GM19099 (cell line): Measurements from ENCODE around the gene FMNL2.

Experiments
- POLR2A ChIP-seq: IDR thresholded peaks from 3 replicates; pipeline ENCODE4 v1.6.1; 2011; ENCODE audit warnings: low read depth; ENCODE audit not compliant: insufficient read length; ENCODE audit errors: extremely low read depth

FMNL2 gene

GRCh38 chr2:152434395-152435182 lies 99.6 kb downstream of the FMNL2 start:
- TF ChIP-seq POLR2A, result no peak

- no peak for TF ChIP-seq POLR2A
Observed at GRCh38 chr2:152436148-152436547, 101.2 kb downstream of the FMNL2 start.

DNA sequence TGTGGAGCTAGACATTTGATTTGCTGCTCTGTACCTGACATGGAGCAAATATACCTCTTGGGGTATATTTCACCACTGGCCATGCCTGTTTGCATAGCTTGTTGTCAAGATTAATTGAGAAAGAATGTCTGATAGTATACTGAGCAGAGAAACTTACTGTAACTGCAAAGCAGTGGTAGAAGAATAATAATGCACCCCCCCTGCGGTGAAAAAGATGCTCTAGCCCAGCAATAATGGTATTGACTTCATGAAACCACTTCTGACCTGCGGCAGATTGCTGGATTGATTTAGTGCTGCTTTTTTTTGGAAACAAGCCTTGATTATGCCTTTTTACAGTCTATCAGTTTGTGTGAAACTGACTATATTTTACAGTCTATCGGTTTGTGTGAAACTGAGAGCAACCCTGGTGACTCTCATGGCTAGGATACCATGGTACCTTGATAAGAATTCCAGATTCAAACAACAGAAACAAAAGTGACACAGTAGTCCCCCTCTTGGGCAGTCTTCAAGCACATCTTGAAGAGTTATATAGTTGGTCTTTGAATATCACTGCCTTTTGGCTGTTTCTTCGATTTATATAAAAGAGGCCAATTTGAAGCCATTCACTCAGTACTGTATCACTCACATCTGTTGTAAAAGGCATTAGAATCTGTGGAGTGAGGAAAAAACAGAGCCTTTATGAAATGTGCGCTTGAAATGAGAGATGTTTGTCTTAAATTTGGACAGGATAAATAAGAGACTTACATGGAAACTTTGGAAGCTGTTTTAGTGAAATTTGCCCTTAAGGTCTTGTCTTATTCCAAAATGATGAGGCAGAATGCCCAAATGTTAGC lies 102.5 kb downstream of the FMNL2 start:
- no peak for TF ChIP-seq POLR2A

- no peak for TF ChIP-seq POLR2A
Observed at GRCh38 chr2:152440049-152440448, 105.1 kb downstream of the FMNL2 start.

- TF ChIP-seq POLR2A, result no peak
Observed at GRCh38 chr2:152440460-152440859, 105.5 kb downstream of the FMNL2 start.

DNA sequence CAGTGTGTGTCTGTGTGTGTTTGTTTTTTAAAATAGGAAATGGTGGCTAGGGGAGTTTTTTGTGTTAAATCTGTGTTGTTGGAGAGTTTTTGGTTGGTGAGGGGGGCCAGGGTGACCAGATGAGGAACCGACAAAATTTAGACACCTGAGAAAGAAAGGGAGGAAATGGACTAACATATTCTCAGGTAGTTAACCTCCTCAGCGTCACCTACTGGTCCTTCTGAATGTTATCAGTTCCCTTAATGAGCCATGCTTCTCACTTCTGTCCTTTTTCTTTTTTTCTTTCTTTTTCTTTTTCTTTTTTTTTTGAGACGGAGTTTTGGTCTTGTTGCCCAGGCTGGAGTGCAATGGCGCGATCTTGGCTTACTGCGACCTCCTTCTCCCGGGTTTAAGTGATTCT lies 107.0 kb downstream of the FMNL2 start:
- no peak for TF ChIP-seq POLR2A

GRCh38 chr2:152443771-152444170 lies 108.8 kb downstream of the FMNL2 start:
- no peak for TF ChIP-seq POLR2A

DNA sequence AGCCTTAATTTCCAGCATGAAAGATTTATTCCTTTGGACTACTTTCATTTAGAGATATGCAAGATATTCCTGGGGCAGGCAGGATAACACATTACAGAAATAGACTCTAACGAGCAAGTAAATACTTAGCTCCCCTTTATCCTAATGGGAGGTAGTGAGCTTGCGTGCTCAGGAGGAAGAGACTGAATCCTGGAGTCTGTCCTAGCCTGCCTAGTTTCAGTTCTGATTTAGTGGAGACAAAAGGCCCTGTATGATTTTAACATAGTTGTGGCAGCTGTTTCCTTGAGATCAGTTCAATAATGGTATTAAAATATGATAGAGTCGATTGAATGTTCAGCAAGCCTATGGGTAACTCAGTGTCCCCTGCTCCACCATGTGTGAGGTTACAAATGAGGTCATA lies 109.5 kb downstream of the FMNL2 start:
- no peak for TF ChIP-seq POLR2A

DNA sequence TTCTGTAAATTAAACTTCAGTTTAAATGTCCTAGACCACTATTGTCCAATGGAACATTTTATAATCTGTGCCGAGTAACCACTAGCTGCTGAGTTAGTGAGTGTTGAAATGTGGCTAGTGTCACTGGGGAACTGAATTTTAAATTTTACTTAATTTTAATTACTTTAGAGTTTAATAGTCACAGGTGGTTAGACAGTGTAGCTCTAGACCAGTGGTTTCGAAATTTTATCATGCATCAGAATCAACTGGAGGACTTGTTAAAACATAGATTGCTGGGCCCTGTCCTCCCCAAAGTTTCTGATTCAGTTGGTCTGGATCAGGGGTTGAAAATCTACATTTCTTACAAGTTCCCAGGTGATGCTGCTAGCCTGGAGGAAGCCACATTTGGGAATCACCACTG lies 110.4 kb downstream of the FMNL2 start:
- TF ChIP-seq POLR2A, result no peak

- no peak for TF ChIP-seq POLR2A
Observed at GRCh38 chr2:152445791-152446201, 110.8 kb downstream of the FMNL2 start.

DNA sequence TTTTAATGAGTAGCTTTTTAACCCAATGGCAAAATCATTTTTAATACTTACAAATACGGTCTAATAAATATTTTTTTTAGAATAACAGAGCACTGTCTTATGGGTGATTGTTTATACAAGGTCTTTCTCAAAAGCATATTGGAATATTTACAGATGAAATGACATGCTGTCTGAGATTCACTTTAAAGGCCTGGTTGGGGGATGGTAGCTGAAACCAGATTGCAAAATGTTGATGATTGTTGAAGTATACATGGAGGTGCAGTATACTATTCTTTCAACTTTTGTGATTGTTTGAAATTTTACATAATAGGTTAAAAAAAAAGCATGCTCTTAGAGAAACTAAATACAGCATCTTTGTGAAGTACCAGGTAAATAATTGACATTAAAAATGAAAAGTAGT lies 111.2 kb downstream of the FMNL2 start:
- no peak for TF ChIP-seq POLR2A

- no peak for TF ChIP-seq POLR2A
Observed at GRCh38 chr2:152447897-152448296, 112.9 kb downstream of the FMNL2 start.

DNA sequence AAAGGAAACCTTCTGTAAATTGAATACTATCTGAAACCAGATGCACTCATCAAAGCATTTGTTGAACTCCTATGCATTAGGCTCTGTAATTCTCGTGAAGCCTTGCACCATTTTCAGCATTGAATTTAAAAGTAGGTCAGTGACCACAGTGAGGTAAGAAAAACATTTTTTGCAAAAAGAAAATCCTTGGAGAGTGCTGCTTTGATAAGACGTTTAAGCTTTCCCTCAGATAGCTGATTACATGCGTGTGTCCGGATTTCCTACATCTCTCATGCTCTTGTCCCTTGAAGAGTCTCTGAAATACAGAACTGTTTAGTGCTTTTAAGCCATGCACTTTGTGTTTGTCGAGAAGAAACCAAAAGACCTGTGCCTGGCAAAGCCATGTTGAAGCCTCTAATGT lies 113.6 kb downstream of the FMNL2 start:
- TF ChIP-seq POLR2A, result no peak

GRCh38 chr2:152449578-152449977 lies 114.6 kb downstream of the FMNL2 start:
- no peak for TF ChIP-seq POLR2A

GRCh38 chr2:152450176-152450575 lies 115.2 kb downstream of the FMNL2 start:
- TF ChIP-seq POLR2A, result no peak
